HepG2 (cell line): ENCODE data around the gene SDR42E2.

ENCODE experiments used
- ELF4 ChIP-seq: sonication (generic); formaldehyde crosslinking; IDR thresholded peaks from 2 replicates; pipeline ENCODE4 v1.5.0; 2020; ENCODE audit warnings: missing genetic modification reagents, mild to moderate bottlenecking, moderate library complexity, borderline replicate concordance
- ESRRA ChIP-seq: sonication (generic); formaldehyde crosslinking; IDR thresholded peaks from 2 replicates; pipeline ENCODE4 v1.5.1; 2020; ENCODE audit warnings: mild to moderate bottlenecking, low read depth, missing genetic modification reagents
- NFKBIZ ChIP-seq: IDR thresholded peaks from 2 replicates; pipeline ENCODE4 v1.6.1; 2018; ENCODE audit warnings: missing genetic modification reagents, missing compliant biosample characterization
- NFRKB ChIP-seq: fragments of 450-650 bp; IDR thresholded peaks from 2 replicates; pipeline ENCODE4 v1.6.1; 2017
- POLR2AphosphoS5 ChIP-seq: IDR thresholded peaks from 2 replicates; pipeline ENCODE4 v1.6.1; 2012; ENCODE audit warnings: low read depth, low read length
- SUZ12 ChIP-seq: fragments of 150-350 bp; IDR thresholded peaks from 2 replicates; pipeline ENCODE4 v1.6.1; 2014; ENCODE audit warnings: low read depth, low read length
- YY1 ChIP-seq: IDR thresholded peaks from 2 replicates; pipeline ENCODE4 v1.6.1; 2011; ENCODE audit warnings: low read length, low read depth, moderate library complexity, mild to moderate bottlenecking; ENCODE audit not compliant: insufficient read depth, insufficient replicate concordance
- ZNF296 ChIP-seq: sonication (generic); formaldehyde crosslinking; conservative IDR thresholded peaks from 2 replicates; pipeline ENCODE4 v1.5.0; 2020; ENCODE audit warnings: mild to moderate bottlenecking, missing genetic modification reagents
- ZNF558 ChIP-seq: sonication (generic); formaldehyde crosslinking; IDR thresholded peaks from 2 replicates; pipeline ENCODE4 v1.9.0; 2022; ENCODE audit warnings: mild to moderate bottlenecking, missing genetic modification reagents, borderline replicate concordance
- TF ChIP-seq, protein P1 (sequence below): IDR thresholded peaks from 2 replicates; pipeline ENCODE4 v1.6.1; 2016; ENCODE audit warnings: missing genetic modification reagents, missing compliant biosample characterization
- TF ChIP-seq, protein P2 (sequence below): sonication (generic); formaldehyde crosslinking; IDR thresholded peaks from 2 replicates; pipeline ENCODE4 v1.5.0; 2020; ENCODE audit warnings: mild to moderate bottlenecking, missing genetic modification reagents, moderate library complexity
- TF ChIP-seq, protein P3 (sequence below): fragments of 450-650 bp; IDR thresholded peaks from 2 replicates; pipeline ENCODE4 v1.6.1; 2017; ENCODE audit warnings: mild to moderate bottlenecking
- TF ChIP-seq, protein P4 (sequence below): sonication (generic); formaldehyde crosslinking; IDR thresholded peaks from 2 replicates; pipeline ENCODE4 v1.5.0; 2020; ENCODE audit warnings: mild to moderate bottlenecking, missing genetic modification reagents, borderline replicate concordance
- TF ChIP-seq, protein P5 (sequence below): sonication (generic); formaldehyde crosslinking; IDR thresholded peaks from 2 replicates; pipeline ENCODE4 v1.5.0; 2020; ENCODE audit warnings: missing genetic modification reagents

DNA sequence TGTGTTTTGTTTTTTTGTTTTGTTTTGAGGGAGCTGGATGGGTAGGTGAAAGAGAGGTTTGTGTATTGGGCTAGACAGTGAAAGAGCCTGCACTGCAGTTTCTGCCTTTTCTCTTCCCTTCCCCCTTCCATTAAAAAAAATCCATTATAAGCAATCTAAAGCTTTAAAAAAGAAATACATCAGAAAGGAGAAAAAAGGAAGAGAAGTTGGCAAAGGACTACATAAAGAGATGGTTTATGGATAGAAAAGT is 33.1 kb downstream of the SDR42E2 start:
- no peak for TF ChIP-seq POLR2AphosphoS5
- TF ChIP-seq, protein P1, sequence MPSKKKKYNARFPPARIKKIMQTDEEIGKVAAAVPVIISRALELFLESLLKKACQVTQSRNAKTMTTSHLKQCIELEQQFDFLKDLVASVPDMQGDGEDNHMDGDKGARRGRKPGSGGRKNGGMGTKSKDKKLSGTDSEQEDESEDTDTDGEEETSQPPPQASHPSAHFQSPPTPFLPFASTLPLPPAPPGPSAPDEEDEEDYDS (CRISPR knock-in tag) = no peak
- TF ChIP-seq, protein P2, sequence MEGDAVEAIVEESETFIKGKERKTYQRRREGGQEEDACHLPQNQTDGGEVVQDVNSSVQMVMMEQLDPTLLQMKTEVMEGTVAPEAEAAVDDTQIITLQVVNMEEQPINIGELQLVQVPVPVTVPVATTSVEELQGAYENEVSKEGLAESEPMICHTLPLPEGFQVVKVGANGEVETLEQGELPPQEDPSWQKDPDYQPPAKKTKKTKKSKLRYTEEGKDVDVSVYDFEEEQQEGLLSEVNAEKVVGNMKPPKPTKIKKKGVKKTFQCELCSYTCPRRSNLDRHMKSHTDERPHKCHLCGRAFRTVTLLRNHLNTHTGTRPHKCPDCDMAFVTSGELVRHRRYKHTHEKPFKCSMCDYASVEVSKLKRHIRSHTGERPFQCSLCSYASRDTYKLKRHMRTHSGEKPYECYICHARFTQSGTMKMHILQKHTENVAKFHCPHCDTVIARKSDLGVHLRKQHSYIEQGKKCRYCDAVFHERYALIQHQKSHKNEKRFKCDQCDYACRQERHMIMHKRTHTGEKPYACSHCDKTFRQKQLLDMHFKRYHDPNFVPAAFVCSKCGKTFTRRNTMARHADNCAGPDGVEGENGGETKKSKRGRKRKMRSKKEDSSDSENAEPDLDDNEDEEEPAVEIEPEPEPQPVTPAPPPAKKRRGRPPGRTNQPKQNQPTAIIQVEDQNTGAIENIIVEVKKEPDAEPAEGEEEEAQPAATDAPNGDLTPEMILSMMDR (CRISPR knock-in tag) = no peak
- TF ChIP-seq ELF4 (CRISPR knock-in tag) = no peak
- TF ChIP-seq, protein P3, sequence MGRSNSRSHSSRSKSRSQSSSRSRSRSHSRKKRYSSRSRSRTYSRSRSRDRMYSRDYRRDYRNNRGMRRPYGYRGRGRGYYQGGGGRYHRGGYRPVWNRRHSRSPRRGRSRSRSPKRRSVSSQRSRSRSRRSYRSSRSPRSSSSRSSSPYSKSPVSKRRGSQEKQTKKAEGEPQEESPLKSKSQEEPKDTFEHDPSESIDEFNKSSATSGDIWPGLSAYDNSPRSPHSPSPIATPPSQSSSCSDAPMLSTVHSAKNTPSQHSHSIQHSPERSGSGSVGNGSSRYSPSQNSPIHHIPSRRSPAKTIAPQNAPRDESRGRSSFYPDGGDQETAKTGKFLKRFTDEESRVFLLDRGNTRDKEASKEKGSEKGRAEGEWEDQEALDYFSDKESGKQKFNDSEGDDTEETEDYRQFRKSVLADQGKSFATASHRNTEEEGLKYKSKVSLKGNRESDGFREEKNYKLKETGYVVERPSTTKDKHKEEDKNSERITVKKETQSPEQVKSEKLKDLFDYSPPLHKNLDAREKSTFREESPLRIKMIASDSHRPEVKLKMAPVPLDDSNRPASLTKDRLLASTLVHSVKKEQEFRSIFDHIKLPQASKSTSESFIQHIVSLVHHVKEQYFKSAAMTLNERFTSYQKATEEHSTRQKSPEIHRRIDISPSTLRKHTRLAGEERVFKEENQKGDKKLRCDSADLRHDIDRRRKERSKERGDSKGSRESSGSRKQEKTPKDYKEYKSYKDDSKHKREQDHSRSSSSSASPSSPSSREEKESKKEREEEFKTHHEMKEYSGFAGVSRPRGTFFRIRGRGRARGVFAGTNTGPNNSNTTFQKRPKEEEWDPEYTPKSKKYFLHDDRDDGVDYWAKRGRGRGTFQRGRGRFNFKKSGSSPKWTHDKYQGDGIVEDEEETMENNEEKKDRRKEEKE = no peak
- no peak for TF ChIP-seq SUZ12
- TF ChIP-seq, protein P4, sequence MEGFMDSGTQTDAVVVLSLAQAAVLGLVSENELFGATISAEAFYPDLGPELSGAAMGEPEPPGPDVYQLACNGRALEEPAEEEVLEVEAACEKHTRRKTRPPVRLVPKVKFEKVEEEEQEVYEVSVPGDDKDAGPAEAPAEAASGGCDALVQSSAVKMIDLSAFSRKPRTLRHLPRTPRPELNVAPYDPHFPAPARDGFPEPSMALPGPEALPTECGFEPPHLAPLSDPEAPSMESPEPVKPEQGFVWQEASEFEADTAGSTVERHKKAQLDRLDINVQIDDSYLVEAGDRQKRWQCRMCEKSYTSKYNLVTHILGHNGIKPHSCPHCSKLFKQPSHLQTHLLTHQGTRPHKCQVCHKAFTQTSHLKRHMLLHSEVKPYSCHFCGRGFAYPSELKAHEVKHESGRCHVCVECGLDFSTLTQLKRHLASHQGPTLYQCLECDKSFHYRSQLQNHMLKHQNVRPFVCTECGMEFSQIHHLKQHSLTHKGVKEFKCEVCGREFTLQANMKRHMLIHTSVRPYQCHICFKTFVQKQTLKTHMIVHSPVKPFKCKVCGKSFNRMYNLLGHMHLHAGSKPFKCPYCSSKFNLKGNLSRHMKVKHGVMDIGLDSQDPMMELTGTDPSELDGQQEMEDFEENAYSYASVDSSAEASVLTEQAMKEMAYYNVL = no peak
- no peak for TF ChIP-seq NFKBIZ (CRISPR knock-in tag)
- TF ChIP-seq, protein P5, sequence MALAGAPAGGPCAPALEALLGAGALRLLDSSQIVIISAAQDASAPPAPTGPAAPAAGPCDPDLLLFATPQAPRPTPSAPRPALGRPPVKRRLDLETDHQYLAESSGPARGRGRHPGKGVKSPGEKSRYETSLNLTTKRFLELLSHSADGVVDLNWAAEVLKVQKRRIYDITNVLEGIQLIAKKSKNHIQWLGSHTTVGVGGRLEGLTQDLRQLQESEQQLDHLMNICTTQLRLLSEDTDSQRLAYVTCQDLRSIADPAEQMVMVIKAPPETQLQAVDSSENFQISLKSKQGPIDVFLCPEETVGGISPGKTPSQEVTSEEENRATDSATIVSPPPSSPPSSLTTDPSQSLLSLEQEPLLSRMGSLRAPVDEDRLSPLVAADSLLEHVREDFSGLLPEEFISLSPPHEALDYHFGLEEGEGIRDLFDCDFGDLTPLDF (CRISPR knock-in tag) = no peak
- no peak for TF ChIP-seq NFRKB
- TF ChIP-seq ESRRA (CRISPR knock-in tag) = no peak
- no peak for TF ChIP-seq ZNF558 (CRISPR knock-in tag)
- TF ChIP-seq ZNF296 (CRISPR knock-in tag) = no peak
- no peak for TF ChIP-seq YY1
